Stimulated activated CD8-positive, alpha-beta memory T cell treated with anti-CD3 and anti-CD28 coated beads, Interleukin-12 subunit alpha, Interleukin-12 subunit beta, amount 100 ng/mL, for 24 hours (primary cell): Measurements from ENCODE around the gene TCHH.
"Not testable (repeated sequence)": the region's sequence is repeated elsewhere in the genome, so short reads cannot be mapped to it uniquely, and the experiment has no call there.

ENCODE experiments used
- DNase-seq: peaks from one replicate; pipeline ENCODE4 v3.0.0-alpha.2; 2020; ENCODE audit errors: extremely low read depth

The TCHH gene

GRCh38 chr1:152112101-152112884, 3.0 kb downstream of the TCHH start:
- no peak for DNase-seq

DNA sequence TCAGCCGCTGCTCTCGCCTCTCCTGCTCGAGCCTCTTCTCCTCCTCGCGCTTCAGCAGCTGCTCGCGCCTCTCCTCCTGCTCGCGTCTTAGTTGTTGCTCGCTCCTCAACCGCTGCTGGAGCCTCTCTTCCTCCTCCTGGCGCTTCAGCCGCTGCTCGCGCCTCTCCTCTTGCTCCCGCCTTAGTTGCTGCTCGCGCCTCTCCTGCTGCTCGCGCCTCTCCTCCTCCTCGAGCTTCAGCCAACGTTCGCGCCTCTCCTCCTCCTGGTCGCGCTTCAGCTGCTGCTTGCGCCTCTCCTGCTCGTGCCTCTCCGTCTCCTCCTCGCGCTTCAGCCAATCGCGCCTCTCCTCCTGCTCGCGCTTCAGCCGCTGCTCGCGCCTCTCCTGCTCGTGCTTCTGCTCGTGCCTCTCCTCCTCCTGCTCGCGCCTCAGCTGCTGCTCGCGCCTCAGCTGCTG, 3.7 kb downstream of the TCHH start:
- no peak for DNase-seq

DNA sequence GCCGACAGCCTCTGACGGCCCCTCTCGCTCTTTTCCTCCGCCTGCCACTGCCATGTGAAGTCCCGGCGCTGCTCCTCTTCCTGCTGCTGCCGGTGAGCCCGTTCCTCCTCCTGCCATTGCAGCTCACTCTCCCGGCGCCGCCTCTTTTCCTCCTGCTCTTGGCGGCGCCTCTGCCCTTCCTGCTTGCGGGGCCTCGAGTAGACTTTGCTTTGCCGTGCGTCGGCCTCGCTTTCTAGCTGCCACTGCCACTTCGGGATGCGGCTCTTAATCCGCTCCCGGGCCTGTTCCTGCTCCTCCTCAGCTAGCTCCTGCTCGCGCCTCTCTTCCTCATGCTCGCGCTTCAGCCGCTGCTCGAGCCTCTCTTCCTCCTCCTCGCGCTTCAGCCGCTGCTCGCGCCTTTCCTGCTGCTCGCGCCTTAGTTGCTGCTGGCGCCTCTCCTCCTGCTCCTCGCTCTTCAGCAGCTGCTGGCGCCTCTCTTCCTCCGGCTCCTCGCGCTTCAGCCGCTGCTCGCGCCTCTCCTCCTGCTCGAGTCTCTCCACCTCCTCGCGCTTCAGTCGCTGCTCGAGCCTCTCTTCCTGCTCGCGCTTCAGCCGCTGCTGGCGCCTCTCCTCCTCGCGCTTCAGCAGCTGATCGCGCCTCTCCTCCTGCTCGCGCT, 4.3 kb downstream of the TCHH start:
- no peak for DNase-seq

DNA sequence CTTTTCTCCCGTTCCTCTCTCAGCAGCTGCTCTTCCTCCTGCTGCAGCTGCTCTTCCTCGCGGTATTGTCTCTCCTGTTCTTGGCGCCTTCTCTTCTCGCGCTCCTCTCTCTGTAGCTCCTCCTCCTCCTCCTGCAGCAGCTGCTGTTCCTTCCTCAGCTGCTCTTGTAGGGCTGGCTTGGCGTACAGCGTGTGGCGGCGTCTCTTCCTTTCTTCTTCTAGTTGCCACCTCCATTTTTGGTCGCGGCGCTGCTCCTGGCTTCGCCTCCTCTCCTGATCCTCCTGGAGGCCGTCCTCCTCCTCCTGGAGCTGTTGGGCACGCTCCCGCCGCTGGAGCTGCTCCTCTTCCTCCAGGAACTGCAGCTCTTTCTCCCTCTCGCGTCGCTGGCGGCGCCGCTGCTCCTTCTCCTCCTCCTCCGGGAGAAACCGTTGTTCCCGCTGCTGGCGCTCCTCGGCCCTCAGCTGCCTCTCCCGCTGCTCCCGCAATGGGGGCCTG, 4.8 kb downstream of the TCHH start:
- no peak for DNase-seq

DNA sequence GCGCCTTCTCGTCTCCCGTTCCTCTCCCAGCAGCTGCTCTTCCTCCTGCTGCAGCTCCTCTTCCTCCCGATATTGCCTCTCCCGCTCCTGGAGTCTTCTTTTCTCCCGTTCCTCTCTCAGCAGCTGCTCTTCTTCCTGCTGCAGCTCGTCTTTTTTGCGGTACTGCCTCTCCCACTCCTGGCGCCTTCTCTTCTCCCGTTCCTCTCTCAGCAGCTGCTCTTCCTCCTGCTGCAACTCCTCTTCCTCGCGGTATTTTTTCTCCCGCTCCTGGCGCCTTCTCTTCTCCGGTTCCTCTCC, 5.3 kb downstream of the TCHH start:
- no peak for DNase-seq

GRCh38 chr1:152109231-152109997, 5.8 kb downstream of the TCHH start:
- no peak for DNase-seq

GRCh38 chr1:152108882-152109222, 6.4 kb downstream of the TCHH start:
- no peak for DNase-seq

GRCh38 chr1:152107984-152108881, 7.0 kb downstream of the TCHH start:
- no peak for DNase-seq

DNA sequence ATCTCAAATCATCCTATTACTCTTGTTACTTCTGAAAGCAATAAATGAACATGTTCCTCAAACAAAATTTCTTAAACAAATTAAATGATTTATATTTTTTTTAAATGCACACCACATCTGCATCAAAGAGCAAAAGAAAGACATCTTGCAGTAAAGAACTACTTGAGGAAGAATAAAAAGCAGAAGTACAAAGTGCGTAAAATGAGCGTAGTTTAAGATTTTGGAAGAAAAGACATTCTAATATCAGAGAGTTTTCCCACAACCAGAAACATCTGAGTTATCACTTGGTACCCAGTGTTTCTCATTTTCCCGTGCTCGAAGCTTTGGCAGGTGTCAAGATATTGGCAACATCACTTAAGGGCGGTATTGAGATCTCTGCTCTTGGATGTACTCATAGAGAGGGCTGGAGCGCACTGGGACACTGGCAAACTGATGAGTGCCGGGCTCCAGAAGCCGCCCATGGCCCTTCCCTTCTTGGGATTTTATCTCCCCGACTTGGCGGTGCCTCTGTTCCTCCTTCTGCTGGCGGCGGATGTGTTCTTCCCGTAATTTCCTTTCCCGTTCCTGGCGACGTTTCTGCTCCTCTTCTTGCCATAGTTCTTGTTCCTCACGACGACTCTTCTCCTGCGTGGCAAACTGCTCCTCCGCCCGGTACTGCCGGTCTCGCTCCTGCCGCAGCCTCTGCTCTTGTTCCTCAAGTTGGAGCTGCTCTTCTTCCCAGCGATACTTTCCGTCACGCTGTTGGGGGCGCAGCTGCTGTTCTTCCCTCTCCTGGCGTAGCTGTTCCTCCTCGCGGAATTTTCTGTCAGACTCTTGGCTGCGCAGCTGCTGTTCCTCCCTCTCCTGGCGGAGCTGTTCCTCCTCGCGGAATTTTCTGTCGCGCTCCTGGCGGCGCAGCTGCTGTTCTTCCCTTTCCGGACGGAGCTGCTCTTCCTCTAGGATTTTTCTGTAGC, 7.9 kb downstream of the TCHH start:
- no peak for DNase-seq

DNA sequence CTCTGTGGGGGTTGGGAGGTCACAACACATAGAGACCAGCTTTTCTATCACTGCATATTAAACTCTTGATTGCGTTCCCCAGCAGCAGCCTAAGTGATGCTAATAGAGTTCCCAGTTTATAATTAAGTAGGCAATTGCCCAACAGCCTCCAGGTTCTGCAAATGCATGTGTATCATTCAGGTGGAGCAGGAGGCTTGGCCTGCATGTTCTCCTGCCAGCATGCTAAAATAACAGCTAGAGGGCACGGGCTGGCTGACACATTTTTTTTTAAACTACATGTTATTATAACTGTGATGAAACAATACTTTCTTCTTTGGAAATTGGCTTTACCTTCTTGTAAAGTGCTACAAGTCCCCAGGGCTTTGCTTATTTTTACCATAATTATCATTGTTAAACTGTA, 10.4 kb downstream of the TCHH start:
- no peak for DNase-seq

GRCh38 chr1:152096931-152097330, 18.3 kb downstream of the TCHH start:
- DNase-seq: no peak

DNA sequence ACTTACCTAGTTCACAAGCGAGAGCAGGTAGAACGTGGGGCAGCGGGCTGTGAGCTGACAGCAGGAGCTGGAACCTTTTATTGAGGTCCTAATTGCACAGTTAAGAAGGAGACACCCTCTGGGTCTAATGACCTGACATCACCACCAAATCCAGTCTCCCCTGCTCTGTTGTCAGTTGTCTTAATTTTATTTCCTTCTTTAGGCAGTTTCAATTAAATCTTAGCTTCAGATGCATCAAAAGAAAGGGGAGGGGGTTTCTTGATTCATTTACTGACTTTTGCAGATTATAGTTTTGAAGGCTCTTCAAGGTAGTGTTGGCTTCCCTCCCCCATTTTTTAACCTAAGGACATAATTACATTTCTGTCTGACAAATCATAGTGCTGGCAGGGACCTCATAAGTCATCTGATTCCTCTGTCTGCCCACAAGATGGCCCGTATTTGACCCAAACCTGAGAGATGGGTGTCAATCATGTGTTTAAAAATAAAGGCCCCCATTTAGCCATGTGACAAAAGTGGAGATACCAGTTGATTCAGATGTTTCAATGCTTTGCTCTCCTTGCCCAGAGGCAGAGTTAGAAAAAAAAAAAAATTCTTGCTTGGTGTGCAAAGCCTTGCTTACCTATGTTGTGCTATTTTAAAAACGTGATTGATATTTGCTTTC, 26.1 kb downstream of the TCHH start, which contains the start of gene TCHHL1:
TSS of gene TCHHL1 (minus strand) at position 51 of the 661 bp plus-strand sequence. CDS start 921 bp downstream, outside the sequence.
- no peak for DNase-seq

- no peak for DNase-seq
Observed at GRCh38 chr1:152086760-152087159, 28.5 kb downstream of the TCHH start.

DNA sequence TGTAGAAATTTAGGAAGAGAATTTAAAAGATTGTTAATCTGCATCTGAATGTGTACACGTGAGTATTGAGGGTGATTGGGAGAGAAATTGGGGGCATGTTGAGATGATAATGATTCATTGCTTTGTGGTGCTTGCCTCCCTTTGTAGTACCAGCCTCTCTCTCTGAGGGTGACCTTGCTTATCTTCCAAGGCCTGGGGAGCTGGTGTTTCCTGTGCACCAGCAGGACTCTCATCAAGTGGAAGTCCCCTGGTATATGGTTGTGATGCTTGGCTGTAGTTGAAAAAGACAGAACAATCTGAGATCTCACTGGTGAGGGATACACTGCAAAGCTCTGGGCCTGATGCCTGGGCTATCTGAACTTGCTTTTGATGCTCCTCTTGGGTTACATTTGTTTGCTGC, 30.4 kb downstream of the TCHH start:
- no peak for DNase-seq

- DNase-seq: not testable (repeated sequence)
Observed at GRCh38 chr1:152081026-152081425, 34.2 kb downstream of the TCHH start.

- not testable (repeated sequence) for DNase-seq
Observed at GRCh38 chr1:152080494-152080893, 34.8 kb downstream of the TCHH start.

- no peak for DNase-seq
Observed at GRCh38 chr1:152078831-152079441, 36.3 kb downstream of the TCHH start.

GRCh38 chr1:152072311-152072710, 42.9 kb downstream of the TCHH start:
- DNase-seq: no peak

DNA sequence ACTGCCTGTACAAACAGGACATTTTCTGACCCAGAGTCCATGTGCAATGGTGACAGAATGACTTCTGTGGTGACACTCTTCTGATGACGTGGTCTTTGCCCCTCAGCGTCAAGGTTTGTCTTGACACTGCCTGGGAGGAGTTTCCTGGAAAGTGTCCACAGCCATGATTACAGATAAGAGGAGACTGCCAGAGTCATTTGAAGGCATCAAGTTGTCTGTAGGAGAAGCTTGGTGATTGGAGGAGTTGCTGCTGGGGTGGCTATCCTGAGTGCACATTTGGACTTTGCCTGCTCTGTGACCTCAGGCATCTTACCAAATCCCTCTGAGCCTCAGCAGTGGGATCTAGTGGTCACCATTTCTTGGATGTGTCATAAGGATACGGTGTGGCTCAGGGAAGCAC, 44.1 kb downstream of the TCHH start:
- DNase-seq: no peak
